HUDEP-2 (cell line): ENCODE results near the gene ZNF80.

Source experiments
- DNase-seq, 76 experiments: peaks; one replicate each; lab custom pipeline; 2025; ENCODE audit not compliant: unreplicated experiment in 76 of 76; lab: John Stamatoyannopoulos, UW

The ZNF80 gene

GRCh38 chr3:114221165-114221880 is 16.1 kb downstream of the ZNF80 start:
- no peak for DNase-seq

- no peak for DNase-seq
These were observed 17.6 kb downstream of the ZNF80 start for GRCh38 chr3:114219741-114220140.

GRCh38 chr3:114218578-114219185 is 18.7 kb downstream of the ZNF80 start:
- DNase-seq, result no peak

GRCh38 chr3:114218006-114218405 is 19.4 kb downstream of the ZNF80 start:
- no peak for DNase-seq

- no peak for DNase-seq
These were observed 20.1 kb downstream of the ZNF80 start for GRCh38 chr3:114217266-114217665.

GRCh38 chr3:114216186-114216970 is 21.0 kb downstream of the ZNF80 start:
- DNase-seq, result no peak

GRCh38 chr3:114214542-114215341 is 22.6 kb downstream of the ZNF80 start:
- DNase-seq, result no peak

- DNase-seq, result no peak
These were observed 23.5 kb downstream of the ZNF80 start for GRCh38 chr3:114213627-114214541.

GRCh38 chr3:114213292-114213626 is 24.1 kb downstream of the ZNF80 start:
- DNase-seq, result no peak

- no peak for DNase-seq
These were observed 24.7 kb downstream of the ZNF80 start for GRCh38 chr3:114212646-114213045.

GRCh38 chr3:114207768-114208167 is 29.6 kb downstream of the ZNF80 start:
- no peak for DNase-seq

GRCh38 chr3:114206342-114206741 is 31.0 kb downstream of the ZNF80 start:
- no peak for DNase-seq

GRCh38 chr3:114205541-114205940 is 31.8 kb downstream of the ZNF80 start:
- DNase-seq, result no peak

- DNase-seq, result no peak
These were observed 42.6 kb downstream of the ZNF80 start for GRCh38 chr3:114194750-114195149.

- DNase-seq, result no peak
These were observed 45.2 kb downstream of the ZNF80 start for GRCh38 chr3:114192136-114192535.

- DNase-seq, result no peak
These were observed 50.9 kb downstream of the ZNF80 start for GRCh38 chr3:114186501-114186900.
